Neural progenitor cell (in vitro differentiated cells): ENCODE measurements around the gene PRSS36. TPM values are rescaled to one million over a fixed set of nuclear protein-coding genes. Genes with fewer than 3 reads are reported as not detected.

Source experiments
- DNase-seq: peaks from one replicate; pipeline ENCODE4 v3.0.0-alpha.2; 2016; ENCODE audit warnings: low spot score
- H2AFZ ChIP-seq: fragments of 200-600 bp; sonication (generic); replicated peaks from 2 replicates; pipeline ENCODE4 v1.6.1; 2016; ENCODE audit warnings: antibody characterized with exemption
- H3F3A ChIP-seq: fragments of 200-600 bp; sonication (generic); 2 replicates; pipeline ENCODE4 v1.6.1; 2016; ENCODE audit warnings: antibody characterized with exemption, low read depth
- H3K27ac ChIP-seq: fragments of 200-600 bp; sonication (generic); 2 replicates; pipeline ENCODE4 v1.5.1; 2016; ENCODE audit warnings: mild to moderate bottlenecking
- H3K27me3 ChIP-seq: fragments of 200-600 bp; sonication (generic); 2 replicates; pipeline ENCODE4 v1.6.1; 2016; ENCODE audit warnings: mild to moderate bottlenecking, moderate library complexity
- H3K36me3 ChIP-seq: fragments of 200-600 bp; sonication (generic); 2 replicates; pipeline ENCODE4 v1.5.1; 2016
- H3K4me1 ChIP-seq: fragments of 200-600 bp; sonication (generic); 2 replicates; pipeline ENCODE4 v1.6.1; 2016; ENCODE audit warnings: mixed run types
- H3K4me2 ChIP-seq: fragments of 200-600 bp; sonication (generic); 2 replicates; pipeline ENCODE4 v1.6.1; 2016
- H3K4me3 ChIP-seq: fragments of 200-600 bp; sonication (generic); 2 replicates; pipeline ENCODE4 v1.5.1; 2016
- H3K79me2 ChIP-seq: fragments of 200-600 bp; sonication (generic); 2 replicates; pipeline ENCODE4 v1.6.1; 2016; ENCODE audit warnings: low read depth
- H3K9ac ChIP-seq: fragments of 200-600 bp; sonication (generic); 2 replicates; pipeline ENCODE4 v1.6.1; 2016
- H3K9me3 ChIP-seq: fragments of 200-600 bp; sonication (generic); 2 replicates; pipeline ENCODE4 v1.5.1; 2016; ENCODE audit warnings: low read depth
- H4K20me1 ChIP-seq: fragments of 200-600 bp; sonication (generic); 2 replicates; pipeline ENCODE4 v1.6.1; 2016; ENCODE audit warnings: low read depth
- H3K27ac Mint-ChIP-seq: 3 replicates; pipeline ENCODE4 v1.8.0; 2021; ENCODE audit warnings: mixed read lengths
- H3K27me3 Mint-ChIP-seq: 2 replicates; pipeline ENCODE4 v1.8.0; 2022; ENCODE audit warnings: low read depth, mild to moderate bottlenecking, inconsistent platforms, moderate library complexity, mixed read lengths; ENCODE audit not compliant: insufficient read depth
- H3K36me3 Mint-ChIP-seq: 3 replicates; pipeline ENCODE4 v1.8.0; 2021; ENCODE audit warnings: mixed read lengths
- H3K4me1 Mint-ChIP-seq: 3 replicates; pipeline ENCODE4 v1.8.0; 2021; ENCODE audit warnings: mixed read lengths
- H3K4me3 Mint-ChIP-seq: 3 replicates; pipeline ENCODE4 v1.8.0; 2021; ENCODE audit warnings: mild to moderate bottlenecking, moderate library complexity, mixed read lengths
- H3K9me3 Mint-ChIP-seq: 3 replicates; pipeline ENCODE4 v1.8.0; 2020; ENCODE audit warnings: mixed read lengths
- CTCF ChIP-seq: fragments of 200-600 bp; sonication (generic); IDR thresholded peaks from 2 replicates; pipeline ENCODE4 v1.5.1; 2017; ENCODE audit warnings: antibody characterized with exemption, mild to moderate bottlenecking
- EZH2 ChIP-seq: fragments of 200-600 bp; sonication (generic); IDR thresholded peaks from 2 replicates; pipeline ENCODE4 v1.6.1; 2017; ENCODE audit warnings: antibody characterized with exemption, mild to moderate bottlenecking, moderate library complexity
- EZH2phosphoT487 ChIP-seq: fragments of 200-600 bp; sonication (generic); IDR thresholded peaks from 2 replicates; pipeline ENCODE4 v1.6.1; 2017; ENCODE audit warnings: antibody characterized with exemption
- total RNA-seq: library from RNA; depleted of rRNA; stranded (reverse); fragments of >200 nt; gene quantifications from 2 replicates; pipeline ENCODE4 v1.2.3, GENCODE V29; 2015; ENCODE audit warnings: low replicate concordance

The PRSS36 gene
- total RNA-seq, 1 donor from 2014 or later: 0.30 TPM

- Histone ChIP-seq H3K4me3 (no peak overlapping the region), H4K20me1 (peaks cover 6% of the 10 kb centered on the region), H3K79me2 (no peaks in the 10 kb centered on the region), H3K9me3 (no peaks in the 10 kb centered on the region), H3K9ac (no peak overlapping the region), H3K27ac (no peak overlapping the region), H3K4me2 (no peak overlapping the region), H3K27me3 (no peaks in the 10 kb centered on the region), H3K4me1 (peaks cover 16% of the 10 kb centered on the region), H3K36me3 (no peaks in the 10 kb centered on the region), H3F3A (peaks cover 20% of the 10 kb centered on the region), H2AFZ (no peak overlapping the region)
- Mint-ChIP-seq H3K27ac (no peak overlapping the region), H3K27me3 (peaks cover 8% of the 10 kb centered on the region), H3K4me1 (peaks cover 25% of the 10 kb centered on the region), H3K4me3 (no peak overlapping the region), H3K36me3 (peaks cover 11% of the 10 kb centered on the region), H3K9me3 (no peaks in the 10 kb centered on the region)
- DNase-seq: no peak
- TF ChIP-seq EZH2 (no peak), EZH2phosphoT487 (no peak)
Measured at GRCh38 chr16:31131841-31132271, 18.0 kb downstream of the PRSS36 start.

GRCh38 chr16:31131416-31131815, 18.4 kb downstream of the PRSS36 start:
- no peak for DNase-seq
- Mint-ChIP-seq H3K27ac (no peak overlapping the region), H3K4me1 (peaks cover 25% of the 10 kb centered on the region), H3K4me3 (no peak overlapping the region), H3K27me3 (peaks cover 7% of the 10 kb centered on the region), H3K36me3 (peaks cover 11% of the 10 kb centered on the region), H3K9me3 (no peaks in the 10 kb centered on the region)
- Histone ChIP-seq H2AFZ (no peak overlapping the region), H3K79me2 (no peaks in the 10 kb centered on the region), H3F3A (peaks cover 20% of the 10 kb centered on the region), H4K20me1 (peaks cover 6% of the 10 kb centered on the region), H3K4me1 (peaks cover 16% of the 10 kb centered on the region), H3K36me3 (no peaks in the 10 kb centered on the region), H3K9me3 (no peaks in the 10 kb centered on the region), H3K27me3 (no peaks in the 10 kb centered on the region), H3K4me3 (no peak overlapping the region), H3K27ac (no peak overlapping the region), H3K4me2 (no peak overlapping the region), H3K9ac (no peak overlapping the region)
- TF ChIP-seq EZH2phosphoT487 (no peak), EZH2 (no peak), CTCF (no peak)

GRCh38 chr16:31130899-31131298, 19.0 kb downstream of the PRSS36 start:
- Histone ChIP-seq H3K27ac (no peak overlapping the region), H3K79me2 (no peaks in the 10 kb centered on the region), H4K20me1 (peaks cover 6% of the 10 kb centered on the region), H3K4me1 (peaks cover 15% of the 10 kb centered on the region), H3K4me3 (no peak overlapping the region), H3K9ac (no peak overlapping the region), H3K4me2 (no peak overlapping the region), H3K27me3 (no peaks in the 10 kb centered on the region), H3K36me3 (no peaks in the 10 kb centered on the region), H3F3A (peaks cover 20% of the 10 kb centered on the region), H3K9me3 (no peaks in the 10 kb centered on the region), H2AFZ (no peak overlapping the region)
- H3K9me3 Mint-ChIP-seq: no peaks in the 10 kb centered on the region
- no peak overlapping the region for H3K27ac Mint-ChIP-seq
- H3K4me1 Mint-ChIP-seq: peaks cover 22% of the 10 kb centered on the region
- H3K36me3 Mint-ChIP-seq: peaks cover 16% of the 10 kb centered on the region
- no peak for DNase-seq
- TF ChIP-seq EZH2phosphoT487: no peak
- TF ChIP-seq CTCF: no peak
- TF ChIP-seq EZH2: no peak
- H3K4me3 Mint-ChIP-seq: no peak overlapping the region
- H3K27me3 Mint-ChIP-seq: peaks cover 4% of the 10 kb centered on the region

GRCh38 chr16:31130336-31130891, 19.5 kb downstream of the PRSS36 start:
- peaks cover 6% of the 10 kb centered on the region for H4K20me1 ChIP-seq
- no peaks in the 10 kb centered on the region for H3K9me3 ChIP-seq
- no peaks in the 10 kb centered on the region for H3K36me3 ChIP-seq
- no peaks in the 10 kb centered on the region for H3K79me2 ChIP-seq
- no peak for DNase-seq
- Mint-ChIP-seq H3K27me3 (peaks cover 4% of the 10 kb centered on the region), H3K4me3 (no peak overlapping the region), H3K4me1 (peaks cover 19% of the 10 kb centered on the region), H3K27ac (no peak overlapping the region), H3K36me3 (peaks cover 18% of the 10 kb centered on the region), H3K9me3 (no peaks in the 10 kb centered on the region)
- H3K4me1 ChIP-seq: peaks cover 10% of the 10 kb centered on the region
- H3K9ac ChIP-seq: no peak overlapping the region
- H2AFZ ChIP-seq: no peak overlapping the region
- no peak overlapping the region for H3K27ac ChIP-seq
- H3F3A ChIP-seq: peaks cover 20% of the 10 kb centered on the region
- H3K27me3 ChIP-seq: no peaks in the 10 kb centered on the region
- no peak overlapping the region for H3K4me3 ChIP-seq
- TF ChIP-seq EZH2phosphoT487 (no peak), CTCF (no peak), EZH2 (no peak)
- H3K4me2 ChIP-seq: no peak overlapping the region
